Nephron progenitor cell (in vitro differentiated cells): Measurements from ENCODE around the gene PDCD11.

Source experiments
- DNase-seq: peaks from one replicate; pipeline ENCODE4 v3.0.0; 2021
- H3K27ac Mint-ChIP-seq: 2 replicates; pipeline ENCODE4 v1.8.0; 2021; ENCODE audit warnings: mild to moderate bottlenecking, moderate library complexity, mixed read lengths
- H3K27me3 Mint-ChIP-seq: 2 replicates; pipeline ENCODE4 v1.8.0; 2021; ENCODE audit warnings: mild to moderate bottlenecking, low read depth, mixed read lengths; ENCODE audit not compliant: poor library complexity
- H3K36me3 Mint-ChIP-seq: 2 replicates; pipeline ENCODE4 v1.8.0; 2021; ENCODE audit warnings: low read depth, mixed read lengths
- H3K4me1 Mint-ChIP-seq: 2 replicates; pipeline ENCODE4 v1.8.0; 2021; ENCODE audit warnings: mixed read lengths
- H3K4me3 Mint-ChIP-seq: 2 replicates; pipeline ENCODE4 v1.8.0; 2021; ENCODE audit warnings: mild to moderate bottlenecking, moderate library complexity, mixed read lengths
- H3K9me3 Mint-ChIP-seq: 2 replicates; pipeline ENCODE4 v1.8.0; 2021; ENCODE audit warnings: mild to moderate bottlenecking, moderate library complexity, mixed read lengths
- CTCF ChIP-seq: fragments of 200-600 bp; sonication (generic); IDR thresholded peaks from 2 replicates; pipeline ENCODE4 v1.5.0; 2021; ENCODE audit warnings: antibody characterized with exemption

Gene PDCD11

GRCh38 chr10:103474077-103474476, 77.7 kb downstream of the PDCD11 start:
- H3K36me3 Mint-ChIP-seq, result no peaks in the 10 kb centered on the region
- H3K9me3 Mint-ChIP-seq, result no peaks in the 10 kb centered on the region
- no peak for TF ChIP-seq CTCF
- peaks cover 9% of the 10 kb centered on the region for H3K27me3 Mint-ChIP-seq
- no peak overlapping the region for H3K4me3 Mint-ChIP-seq
- no peak for DNase-seq
- peaks cover 29% of the 10 kb centered on the region for H3K4me1 Mint-ChIP-seq
- no peak overlapping the region for H3K27ac Mint-ChIP-seq

DNA sequence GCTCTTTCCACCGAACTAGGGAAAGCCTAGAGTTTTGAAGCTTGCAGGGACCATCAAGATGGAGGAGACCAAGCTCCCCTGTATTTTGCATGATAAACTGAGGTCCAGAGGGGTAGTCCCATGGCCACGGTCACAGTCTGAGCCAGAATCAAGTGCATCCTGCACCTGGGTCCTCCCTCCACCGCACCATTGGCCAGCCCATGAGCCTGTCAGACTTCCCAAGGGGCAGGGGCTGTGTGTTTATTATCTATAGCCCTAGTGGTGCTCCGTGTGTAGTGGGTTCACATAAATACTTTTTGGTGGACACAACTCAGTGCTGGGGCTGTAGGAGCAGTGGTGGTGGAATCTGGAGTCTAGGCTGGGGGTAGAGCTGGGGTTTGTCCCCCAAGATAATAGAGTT, 79.0 kb downstream of the PDCD11 start:
- Mint-ChIP-seq H3K36me3 (no peaks in the 10 kb centered on the region), H3K27me3 (peaks cover 9% of the 10 kb centered on the region), H3K27ac (no peak overlapping the region), H3K4me3 (no peak overlapping the region), H3K4me1 (peaks cover 38% of the 10 kb centered on the region), H3K9me3 (no peaks in the 10 kb centered on the region)
- TF ChIP-seq CTCF, result no peak
- DNase-seq, result no peak

DNA sequence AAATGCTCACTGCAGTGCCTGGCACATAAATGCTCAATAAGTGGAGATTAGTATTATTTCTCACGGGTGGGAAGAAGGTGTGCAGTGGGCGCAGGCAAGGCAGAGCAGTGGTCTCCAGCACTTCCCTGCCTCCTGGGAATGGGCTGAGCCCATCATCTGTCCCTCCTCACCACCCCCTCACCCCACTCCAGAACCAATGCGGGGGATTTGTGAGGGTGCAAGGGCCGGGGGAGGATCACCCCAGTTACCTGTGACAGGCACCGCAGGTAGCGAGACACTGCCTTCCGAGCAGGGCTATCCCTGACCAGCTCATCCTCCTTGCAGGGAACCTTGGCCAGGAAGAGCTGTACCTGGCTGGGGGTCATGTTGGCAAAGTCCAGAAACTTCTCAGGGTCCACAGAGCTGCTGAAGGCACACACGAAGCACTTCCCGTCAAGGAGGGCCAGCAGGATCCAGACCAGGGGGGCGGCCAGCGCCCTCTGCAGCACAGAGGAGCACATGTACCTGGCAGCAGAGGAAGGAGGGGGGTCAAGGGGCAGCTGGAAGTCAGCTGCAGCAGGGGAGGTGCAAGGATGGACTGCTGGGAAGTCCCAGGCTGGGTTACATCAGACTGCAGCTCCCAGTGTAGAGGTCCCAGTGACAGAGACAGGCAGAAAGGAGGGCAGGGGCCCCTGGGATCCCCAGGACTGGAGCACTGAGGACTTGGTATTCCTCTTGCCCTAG, 79.8 kb downstream of the PDCD11 start:
- no peak for TF ChIP-seq CTCF
- peaks cover 38% of the 10 kb centered on the region for H3K4me1 Mint-ChIP-seq
- DNase-seq, result peak; percentile 48
- no peak overlapping the region for H3K4me3 Mint-ChIP-seq
- H3K9me3 Mint-ChIP-seq, result no peaks in the 10 kb centered on the region
- no peak overlapping the region for H3K27ac Mint-ChIP-seq
- H3K36me3 Mint-ChIP-seq, result no peaks in the 10 kb centered on the region
- H3K27me3 Mint-ChIP-seq, result peaks cover 3% of the 10 kb centered on the region

DNA sequence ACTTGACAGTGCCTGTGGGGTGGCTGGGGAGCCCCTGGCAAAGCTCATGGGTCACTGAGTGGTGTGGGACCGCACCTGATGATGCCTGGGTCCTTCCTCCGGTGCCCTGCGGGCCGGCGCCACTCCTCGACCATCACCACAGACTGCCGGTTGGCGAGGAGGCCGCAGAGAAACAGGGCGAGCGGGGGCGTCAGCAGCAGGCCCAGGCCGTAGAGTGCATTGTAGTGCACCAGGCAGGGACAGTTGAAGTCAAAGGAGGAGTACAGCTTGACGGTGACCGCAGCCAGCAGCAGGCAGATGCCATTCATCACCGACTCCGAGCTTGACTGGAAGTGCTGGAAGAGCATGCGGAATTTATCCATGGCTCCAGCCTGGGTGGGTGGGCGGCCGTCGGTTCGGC, 82.2 kb downstream of the PDCD11 start:
- H3K4me3 Mint-ChIP-seq, result no peak overlapping the region
- peaks cover 6% of the 10 kb centered on the region for H3K27me3 Mint-ChIP-seq
- H3K9me3 Mint-ChIP-seq, result no peaks in the 10 kb centered on the region
- no peak for TF ChIP-seq CTCF
- H3K4me1 Mint-ChIP-seq, result peaks cover 32% of the 10 kb centered on the region
- DNase-seq, result no peak
- H3K27ac Mint-ChIP-seq, result no peak overlapping the region
- no peaks in the 10 kb centered on the region for H3K36me3 Mint-ChIP-seq

DNA sequence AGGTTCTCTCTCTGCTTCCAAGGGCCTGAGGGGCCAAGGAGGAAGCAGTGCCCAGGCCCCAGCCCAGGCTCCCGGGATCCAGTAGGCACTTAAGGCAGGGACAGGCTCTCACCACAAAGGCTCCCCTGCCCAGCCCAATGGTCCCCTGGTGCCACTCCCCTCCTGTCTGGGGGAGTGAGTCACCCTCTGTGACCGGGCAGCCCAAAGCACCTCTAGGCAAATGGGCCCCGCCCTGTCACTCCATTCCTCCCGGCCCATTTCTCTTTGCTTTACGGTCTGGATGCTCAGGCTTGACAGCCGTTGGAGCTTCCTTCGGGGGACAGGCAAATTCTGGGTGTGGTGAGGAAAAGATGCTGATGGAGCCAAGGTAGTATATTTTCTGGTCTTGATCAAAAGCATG, 82.7 kb downstream of the PDCD11 start, which contains the start of gene CALHM3:
TSS of gene CALHM3 (minus strand) at position 106 of the 400 bp plus-strand sequence. CDS start 208 bp downstream, outside the sequence.
- Mint-ChIP-seq H3K36me3 (no peaks in the 10 kb centered on the region), H3K9me3 (no peaks in the 10 kb centered on the region), H3K27ac (no peak within 1 kb of the TSS), H3K27me3 (peaks cover 6% of the 10 kb centered on the region), H3K4me3 (no peak within 1 kb of the TSS), H3K4me1 (peaks cover 32% of the 10 kb centered on the region)
- TF ChIP-seq CTCF, result no peak
- DNase-seq, result no peak

DNA sequence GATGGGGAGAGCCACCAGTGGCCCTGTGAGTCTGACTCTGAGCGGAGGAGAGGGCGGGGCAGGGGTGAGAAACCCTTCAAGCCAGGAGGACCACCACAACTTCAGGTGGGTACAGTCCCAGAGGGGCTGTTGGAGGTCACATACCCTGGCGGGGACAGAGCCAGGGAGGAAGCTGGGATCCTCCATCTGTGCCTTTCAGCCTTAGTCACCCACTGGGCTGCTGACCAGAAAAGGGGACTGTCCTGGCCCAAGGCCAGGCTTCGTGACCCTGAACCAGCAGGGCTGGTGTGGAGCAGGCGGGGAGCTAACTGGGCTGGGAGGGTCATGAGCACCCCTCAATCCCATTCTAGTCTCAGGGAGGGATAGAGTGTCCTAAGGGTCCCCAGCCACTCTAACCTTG, 84.1 kb downstream of the PDCD11 start:
- Mint-ChIP-seq H3K4me1 (peaks cover 32% of the 10 kb centered on the region), H3K9me3 (no peaks in the 10 kb centered on the region), H3K36me3 (no peaks in the 10 kb centered on the region), H3K27me3 (peaks cover 5% of the 10 kb centered on the region), H3K27ac (peak overlapping the region; percentile 68), H3K4me3 (no peak overlapping the region)
- DNase-seq, result no peak
- no peak for TF ChIP-seq CTCF
